Measurements from ENCODE around the gene MED13. TPM values are rescaled to one million over a fixed set of nuclear protein-coding genes. Genes with fewer than 3 reads are reported as not detected.
"Not testable (repeated sequence)": the region's sequence is repeated elsewhere in the genome, so short reads cannot be mapped to it uniquely, and the experiment has no call there.

Gene MED13
- total RNA-seq, 4 donors from 2014 or later: 34.5 to 64.9 (median 52.0) TPM

- Histone ChIP-seq H3K27ac (no peak overlapping the region), H3K4me3 (no peak overlapping the region), H3K27me3 (peaks cover 20% of the 10 kb centered on the region), H3K9me3 (no peaks in the 10 kb centered on the region), H3K36me3 (no peaks in the 10 kb centered on the region), H3K4me1 (no peaks in the 10 kb centered on the region)
- 79% methylated on average over 3 of the region's 3 CpGs; no CpG with 5 or more reads in 1 of the 2 donors for WGBS, 2 donors (ENCODE audit: low coverage in 1 of 2)
- no peak for TF ChIP-seq POLR2A (IDR thresholded peaks at IDR 0.05)
- TF ChIP-seq CTCF (IDR thresholded peaks at IDR 0.05): no peak
- no peak for TF ChIP-seq EP300 (IDR thresholded peaks at IDR 0.05)
- no peak for TF ChIP-seq POLR2AphosphoS5 (IDR thresholded peaks at IDR 0.05)
- no peak for ATAC-seq
These were observed 10.3 kb upstream of the MED13 start for GRCh38 chr17:62075308-62075815.

DNA sequence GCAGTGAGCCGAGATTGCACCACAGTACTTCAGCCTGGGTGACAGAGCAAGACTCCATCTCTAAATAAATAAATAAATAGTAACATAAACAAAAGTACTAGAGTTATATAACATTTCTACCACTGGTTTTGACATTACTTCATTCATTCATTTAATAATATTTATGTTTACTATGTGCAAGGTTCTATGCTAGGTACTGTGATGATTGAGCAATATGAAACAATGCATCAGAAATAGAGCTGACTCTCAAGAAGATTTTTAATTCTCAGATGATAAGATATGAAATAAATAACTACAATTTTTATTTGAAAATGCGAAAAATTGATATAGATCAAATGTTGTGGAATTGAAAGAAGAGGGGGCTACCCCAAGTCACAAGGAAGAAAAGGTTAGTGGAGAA lies 8.9 kb upstream of the MED13 start:
- ATAC-seq: no peak
- no peak overlapping the region for H3K27ac ChIP-seq
- no peak overlapping the region for H3K4me3 ChIP-seq
- no peaks in the 10 kb centered on the region for H3K36me3 ChIP-seq
- WGBS, 2 donors (ENCODE audit: low coverage in 1 of 2): 81 to 100% methylated on average over 1 to 2 of the region's 2 CpGs
- no peaks in the 10 kb centered on the region for H3K9me3 ChIP-seq
- peaks cover 12% of the 10 kb centered on the region for H3K27me3 ChIP-seq
- no peaks in the 10 kb centered on the region for H3K4me1 ChIP-seq
- TF ChIP-seq POLR2AphosphoS5 (IDR thresholded peaks at IDR 0.05): no peak
- TF ChIP-seq CTCF (IDR thresholded peaks at IDR 0.05): no peak
- no peak for TF ChIP-seq EP300 (IDR thresholded peaks at IDR 0.05)
- no peak for TF ChIP-seq POLR2A (IDR thresholded peaks at IDR 0.05)

GRCh38 chr17:62072855-62073254 lies 7.8 kb upstream of the MED13 start:
- ATAC-seq, H3K27ac ChIP-seq, H3K27me3 ChIP-seq, H3K9me3 ChIP-seq, H3K36me3 ChIP-seq, H3K4me1 ChIP-seq, H3K4me3 ChIP-seq: not testable (repeated sequence)
- WGBS, 2 donors (ENCODE audit: low coverage in 1 of 2): 60 to 78% methylated on average over 1 to 7 of the region's 21 CpGs

GRCh38 chr17:62070900-62071299 lies 5.8 kb upstream of the MED13 start:
- Histone ChIP-seq H3K27me3 (no peaks in the 10 kb centered on the region), H3K9me3 (no peaks in the 10 kb centered on the region), H3K4me3 (no peak overlapping the region), H3K36me3 (no peaks in the 10 kb centered on the region), H3K27ac (no peak overlapping the region), H3K4me1 (peaks cover 0 to 4% (median 0%) of the 10 kb centered on the region in 3 donors)
- WGBS, 2 donors (ENCODE audit: low coverage in 1 of 2): 65 to 69% methylated on average over 2 of the region's 2 CpGs
- ATAC-seq: no peak
- TF ChIP-seq CTCF (IDR thresholded peaks at IDR 0.05) (no peak), POLR2A (IDR thresholded peaks at IDR 0.05) (no peak), POLR2AphosphoS5 (IDR thresholded peaks at IDR 0.05) (no peak), EP300 (IDR thresholded peaks at IDR 0.05) (no peak)

DNA sequence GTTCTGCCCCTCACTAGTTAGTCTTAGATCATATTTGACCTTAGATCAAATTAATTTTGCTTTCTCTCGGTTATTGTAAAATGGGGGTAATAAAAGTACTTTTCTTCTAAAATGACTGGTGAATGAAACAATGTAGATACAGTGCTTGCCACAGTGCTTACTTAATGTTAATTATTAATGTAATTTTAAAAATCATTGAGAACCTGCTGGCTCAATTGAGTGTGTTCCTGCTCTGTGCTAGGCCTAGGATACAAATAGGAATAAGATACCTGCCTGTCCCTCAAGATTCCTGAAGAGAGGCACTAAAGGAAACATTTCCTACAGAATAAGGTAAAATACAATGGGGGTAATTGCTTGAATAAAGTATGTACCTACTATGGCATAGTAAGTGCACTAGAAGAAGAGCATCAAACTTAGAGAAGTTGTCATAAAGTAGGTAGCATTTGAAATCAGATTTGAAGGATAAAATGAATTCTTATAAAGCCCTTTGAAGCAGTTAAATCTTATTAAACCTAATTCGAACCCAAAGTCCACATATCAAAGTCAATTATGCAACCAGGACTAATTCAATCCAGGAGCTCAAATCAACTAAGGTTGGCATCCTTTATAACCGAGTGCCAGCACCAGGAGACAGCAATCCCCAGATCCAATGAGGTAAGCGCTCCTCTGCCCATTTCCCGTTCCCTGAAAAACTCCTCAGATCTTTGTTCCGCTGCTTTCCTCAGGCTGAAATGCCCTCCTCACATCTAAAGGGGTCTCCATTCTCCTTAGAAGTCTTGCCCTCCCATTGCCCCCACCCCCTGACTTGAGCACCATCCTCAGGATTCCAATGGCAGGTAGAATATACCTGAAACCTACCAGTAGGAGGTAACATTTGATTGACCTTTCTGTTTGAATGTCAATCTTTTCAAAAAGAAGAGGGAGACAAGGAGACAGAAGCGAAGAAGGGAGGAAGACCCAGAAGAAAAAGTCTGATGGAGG lies 2.4 kb upstream of the MED13 start:
- no peak overlapping the region for H3K4me3 ChIP-seq
- whole genome bisulfite sequencing, 2 donors (ENCODE audit: low coverage in 1 of 2): 85 to 89% methylated on average over 5 to 7 of the region's 7 CpGs
- H3K27me3 ChIP-seq: no peaks in the 10 kb centered on the region
- peaks cover 3 to 23% (median 8%) of the 10 kb centered on the region in 3 donors for H3K4me1 ChIP-seq
- no peak for ATAC-seq
- H3K36me3 ChIP-seq: no peaks in the 10 kb centered on the region
- no peak overlapping the region for H3K27ac ChIP-seq
- TF ChIP-seq EP300 (IDR thresholded peaks at IDR 0.05): no peak
- no peak for TF ChIP-seq POLR2AphosphoS5 (IDR thresholded peaks at IDR 0.05)
- TF ChIP-seq CTCF (IDR thresholded peaks at IDR 0.05): no peak
- no peak for TF ChIP-seq POLR2A (IDR thresholded peaks at IDR 0.05)
- no peaks in the 10 kb centered on the region for H3K9me3 ChIP-seq

All from gastroesophageal sphincter (tissue), 4 donors.